Heart right ventricle (tissue), 16 donors: ENCODE measurements around the gene MINK1. TPM values are rescaled to one million over a fixed set of nuclear protein-coding genes. Genes with fewer than 3 reads are reported as not detected.

Experiments used
- ATAC-seq, 8 donors: fragments of 200-7000 bp; cut with Tn5 transposase; one replicate each; pipeline ENCODE4 v1.9.1; 2020; ENCODE audit warnings: mild to moderate bottlenecking in 8 of 8, moderate library complexity in 8 of 8, moderate number of reproducible peaks in 1 of 8
- DNase-seq, 2 donors: peaks; one replicate each; pipeline ENCODE4 v3.0.0-alpha.2; 2020
- H3K27ac ChIP-seq, 10 donors: fragments of 200-600 bp; sonication (generic) in 2 of 10; one replicate each; pipeline versions ENCODE4 v1.5.0 to v1.8.0; 2020 to 2022; ENCODE audit warnings: mild to moderate bottlenecking in 3 of 10
- H3K27me3 ChIP-seq, 7 donors: fragments of 200-600 bp; one replicate each; pipeline ENCODE4 v1.8.0; 2021 to 2022; ENCODE audit warnings: mild to moderate bottlenecking in 2 of 7
- H3K36me3 ChIP-seq, 9 donors: fragments of 200-600 bp; sonication (generic) in 1 of 9; one replicate each; pipeline versions ENCODE4 v1.5.0 to v1.8.0; 2020 to 2022; ENCODE audit warnings: mild to moderate bottlenecking in 2 of 9
- H3K4me1 ChIP-seq, 9 donors: fragments of 200-600 bp; sonication (generic) in 1 of 9; one replicate each; pipeline versions ENCODE4 v1.5.0 to v1.8.0; 2020 to 2022; ENCODE audit warnings: mild to moderate bottlenecking in 4 of 9
- H3K4me3 ChIP-seq, 10 donors: fragments of 200-600 bp; sonication (generic) in 2 of 10; one replicate each; pipeline versions ENCODE4 v1.5.0 to v1.8.0; 2020 to 2022; ENCODE audit warnings: mild to moderate bottlenecking in 7 of 10, moderate library complexity in 2 of 10
- H3K9me3 ChIP-seq, 11 donors: fragments of 200-600 bp in 10 of 11; sonication (generic) in 2 of 11; one replicate each; pipeline versions ENCODE4 v1.5.0 to v1.8.0; 2013 to 2022; ENCODE audit warnings: mild to moderate bottlenecking in 2 of 11, control low read depth in 1 of 11, moderate library complexity in 1 of 11
- whole genome bisulfite sequencing, 2 donors: extraction: QIAGEN DNeasy Blood & Tissue Kit; methylation state at CpG; one replicate each; pipeline ENCODE4 v1.1.7; 2013; ENCODE audit warnings: inconsistent platforms in 1 of 2; 5-methylcytosine and 5-hydroxymethylcytosine counted together
- intact Hi-C, 10 donors: fragments of 100-400 bp; cut with DNase I; formaldehyde crosslinking; loops; one replicate each; pipeline versions ENCODE4 v1.11.1 to v1.14.2; 2022
- polyA plus RNA-seq, 2 donors: library from polyadenylated mRNA; stranded (reverse); fragments of 200-250 nt; gene quantifications; one replicate each; pipeline ENCODE4 v1.2.3, GENCODE V29; 2013
- total RNA-seq, 10 donors: library from RNA; stranded (reverse); fragmentation: NEBNext Ultra II Directional in 3 of 10; extraction: Animal tissue kit (Norgen Biotek cat#: 25700) in 3 of 10; gene quantifications; one replicate each; pipeline versions ENCODE4 v1.2.1 to v1.2.4, GENCODE V29; 2021 to 2023
- TF ChIP-seq, protein P1 (sequence below), 9 donors: fragments of 200-600 bp; sonication (generic) in 2 of 9; IDR thresholded peaks; one replicate each; pipeline versions ENCODE4 v1.5.0 to v1.8.0; 2021 to 2022; ENCODE audit warnings: antibody characterized with exemption in 9 of 9, mild to moderate bottlenecking in 5 of 9, moderate library complexity in 1 of 9
- donor health status: Arrhythmogenic right ventricular cardiomyopathy.
- donor health status: ischemic (EF 13 %, LVEDD 7.1; RV severe dilation, severe dysfunction).
- donor health status: healthy with polysubstance abuse.
- donor health status: DM: no; HTN: yes; CAD: no.
- donor health status: DM: no; HTN: no; CAD: no.
- donor health status: ischemic (EF 25% LVEDD 6.9; RV normal size, moderate dysfunction).
- donor health status: ischemic (EF 25% LVEDD 5.7; RV mildly dilated, moderate dysfunction).
- donor health status: healthy.
- donor health status: DM: yes; HTN: yes; CAD: no.
- donor health status: Ischemic cardiomyopathy.
- donor health status: ischemic (EF 35%, LVEDD 5.7; RV mildly dilated, moderate dysfunction).
- donor health status: nonischemic (EF 11% LVEDD 7.7; RV severe dilation, severe dysfunction).
- donor health status: DM: yes; HTN: yes; CAD: no.
- donor health status: PGD.
- donor health status: ischemic (EF 29% LVEDD 5.4; RV normal size, mild dysfunction).
- donor health status: nonischemic (EF 23%, LVEDD 6.1; RV moderate dilation, normal function).

Gene MINK1
- total and polyA plus RNA-seq, 12 donors = 17.3 to 54.1 (median 33.5) TPM

DNA sequence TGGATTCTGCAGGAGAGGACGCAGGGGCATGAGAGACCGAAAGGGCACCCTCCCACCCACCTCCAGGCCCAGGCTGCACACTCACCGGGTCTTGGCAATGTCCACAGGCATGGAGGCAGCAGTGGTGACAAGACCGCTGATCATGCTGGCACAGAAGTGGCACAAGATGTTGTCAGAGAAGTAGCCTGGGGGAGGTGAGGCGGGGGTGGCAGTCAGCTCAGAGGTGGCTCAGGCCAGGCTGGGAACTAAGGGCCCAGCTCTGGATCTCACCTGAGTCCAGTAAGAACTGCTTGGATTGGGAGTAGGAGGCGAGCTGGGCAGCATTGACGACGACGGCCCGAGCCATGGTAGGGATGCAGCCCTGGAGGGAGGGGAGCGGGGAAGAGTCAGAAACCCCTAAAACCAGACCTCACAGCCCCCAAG, 104.9 kb downstream of the MINK1 start:
- H3K27ac ChIP-seq = peak overlapping the region in 7 of 10 donors; percentile 6 to 98 (median 94)
- H3K4me1 ChIP-seq = peaks cover 20 to 62% (median 41%) of the 10 kb centered on the region in 9 donors
- ATAC-seq = no peak
- peak overlapping the region in 5 of 10 donors; percentile 70 to 95 (median 89) for H3K4me3 ChIP-seq
- no peak for DNase-seq
- intact Hi-C loops = loop anchor here in 2 of 10 donors (10.0 kb wide), 1 partner anchor 47 kb away; the partner anchor contains the start of gene CAMTA2 (in 2 of the 2)
- TF ChIP-seq, protein P1, sequence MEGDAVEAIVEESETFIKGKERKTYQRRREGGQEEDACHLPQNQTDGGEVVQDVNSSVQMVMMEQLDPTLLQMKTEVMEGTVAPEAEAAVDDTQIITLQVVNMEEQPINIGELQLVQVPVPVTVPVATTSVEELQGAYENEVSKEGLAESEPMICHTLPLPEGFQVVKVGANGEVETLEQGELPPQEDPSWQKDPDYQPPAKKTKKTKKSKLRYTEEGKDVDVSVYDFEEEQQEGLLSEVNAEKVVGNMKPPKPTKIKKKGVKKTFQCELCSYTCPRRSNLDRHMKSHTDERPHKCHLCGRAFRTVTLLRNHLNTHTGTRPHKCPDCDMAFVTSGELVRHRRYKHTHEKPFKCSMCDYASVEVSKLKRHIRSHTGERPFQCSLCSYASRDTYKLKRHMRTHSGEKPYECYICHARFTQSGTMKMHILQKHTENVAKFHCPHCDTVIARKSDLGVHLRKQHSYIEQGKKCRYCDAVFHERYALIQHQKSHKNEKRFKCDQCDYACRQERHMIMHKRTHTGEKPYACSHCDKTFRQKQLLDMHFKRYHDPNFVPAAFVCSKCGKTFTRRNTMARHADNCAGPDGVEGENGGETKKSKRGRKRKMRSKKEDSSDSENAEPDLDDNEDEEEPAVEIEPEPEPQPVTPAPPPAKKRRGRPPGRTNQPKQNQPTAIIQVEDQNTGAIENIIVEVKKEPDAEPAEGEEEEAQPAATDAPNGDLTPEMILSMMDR (IDR thresholded peaks at IDR 0.05) = no peak
- WGBS, 2 donors = 72 to 83% methylated on average over 11 of the region's 11 CpGs
- no peaks in the 10 kb centered on the region for H3K27me3 ChIP-seq
- H3K36me3 ChIP-seq = peaks cover 0 to 49% (median 16%) of the 10 kb centered on the region in 9 donors
- no peaks in the 10 kb centered on the region for H3K9me3 ChIP-seq

DNA sequence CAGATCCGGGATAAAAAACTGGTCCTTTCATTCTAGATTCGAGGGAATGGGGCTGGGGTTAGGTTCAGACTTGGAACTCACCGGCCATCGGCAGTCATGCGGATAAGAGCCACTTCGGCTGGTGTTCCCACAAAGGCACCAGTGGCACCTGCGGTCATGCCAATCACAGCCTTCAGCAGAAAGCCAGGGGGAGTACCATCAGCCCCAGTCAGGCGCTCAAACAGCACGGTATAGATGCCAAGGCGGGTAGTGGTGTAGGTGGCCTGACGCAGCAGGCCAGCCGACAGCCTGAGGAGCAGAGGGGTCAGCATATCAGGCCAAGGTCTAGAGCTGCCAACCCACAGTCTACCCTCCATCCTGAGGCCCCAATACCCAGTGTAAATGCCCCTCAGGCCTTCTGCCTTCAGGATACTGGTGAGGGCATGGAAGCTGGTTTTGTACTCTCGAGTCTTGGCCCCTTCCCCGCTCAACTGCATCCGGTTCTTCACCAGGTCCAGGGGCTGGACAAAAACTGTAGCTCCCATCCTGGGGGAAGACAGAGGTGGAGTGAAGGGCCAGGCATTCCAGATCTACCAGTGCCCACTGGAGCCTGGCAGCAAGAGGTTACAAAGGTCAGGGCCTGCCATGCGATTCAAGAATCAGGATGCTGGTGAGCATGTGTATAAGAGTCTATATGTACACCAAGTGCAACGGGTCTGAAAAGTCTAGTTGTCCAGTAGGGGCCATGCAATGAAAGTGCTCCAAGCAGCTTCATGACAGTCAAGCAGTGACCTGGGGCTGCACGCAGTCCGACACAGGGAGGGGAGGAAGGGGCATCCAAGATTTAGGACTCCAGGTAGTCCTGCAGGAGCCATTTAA, 105.8 kb downstream of the MINK1 start:
- intact Hi-C loops = loop anchor here in 3 of 10 donors (1.0 to 10.0 kb wide), 2 partner anchors 30 to 46 kb away; partner anchors contain the start of gene CAMTA2 (in 2 of the 3)
- peaks cover 0 to 57% (median 19%) of the 10 kb centered on the region in 9 donors for H3K36me3 ChIP-seq
- 38 to 49% methylated on average over 19 of the region's 19 CpGs for WGBS, 2 donors
- H3K27me3 ChIP-seq = no peaks in the 10 kb centered on the region
- H3K9me3 ChIP-seq = no peaks in the 10 kb centered on the region
- H3K27ac ChIP-seq = peak overlapping the region; percentile 89 to 98 (median 94)
- DNase-seq (no peak), ATAC-seq (peak in 2 of 8 donors; percentile 2 to 8)
- peak overlapping the region; percentile 50 to 95 (median 85) for H3K4me3 ChIP-seq
- peaks cover 20 to 62% (median 44%) of the 10 kb centered on the region in 9 donors for H3K4me1 ChIP-seq
- TF ChIP-seq, protein P1 (IDR thresholded peaks at IDR 0.05) = peak in 1 of 9 donors; percentile 13

DNA sequence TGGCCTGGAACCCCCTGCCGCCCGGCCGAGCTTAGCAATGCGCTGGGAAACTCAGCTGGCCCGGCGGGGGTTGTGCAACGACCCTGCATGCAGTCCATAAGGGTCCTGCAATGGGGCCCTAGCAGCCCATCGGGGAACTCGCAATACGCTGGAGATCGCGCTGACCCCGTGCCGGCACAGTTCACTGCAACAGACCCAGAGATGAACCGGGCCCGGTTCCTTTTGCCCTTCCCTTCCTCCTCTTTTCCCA, 106.3 kb downstream of the MINK1 start:
- H3K4me1 ChIP-seq = peaks cover 18 to 62% (median 39%) of the 10 kb centered on the region in 9 donors
- H3K27me3 ChIP-seq = no peaks in the 10 kb centered on the region
- peak in 3 of 8 donors; percentile 0 to 9 (median 0) for ATAC-seq

More for the DNA sequence above, 106.3 kb downstream of the MINK1 start:
- DNase-seq = no peak
- Histone ChIP-seq H3K4me3 (peak overlapping the region; percentile 50 to 95 (median 85)), H3K27ac (peak overlapping the region; percentile 89 to 98 (median 94)), H3K9me3 (no peaks in the 10 kb centered on the region), H3K36me3 (peaks cover 0 to 63% (median 19%) of the 10 kb centered on the region in 9 donors)
- WGBS, 2 donors = 0 to 1% methylated on average over 16 of the region's 16 CpGs
- intact Hi-C loops = loop anchor here in 3 of 10 donors (1.0 to 10.0 kb wide), 2 partner anchors 30 to 45 kb away; partner anchors contain the start of gene CAMTA2 (in 2 of the 3)
- TF ChIP-seq, protein P1 (IDR thresholded peaks at IDR 0.05) = no peak
